ENCODE data around the gene PIK3AP1.
"Not testable (repeated sequence)": the region's sequence is repeated elsewhere in the genome, so short reads cannot be mapped to it uniquely, and the experiment has no call there.

Gene PIK3AP1

DNA sequence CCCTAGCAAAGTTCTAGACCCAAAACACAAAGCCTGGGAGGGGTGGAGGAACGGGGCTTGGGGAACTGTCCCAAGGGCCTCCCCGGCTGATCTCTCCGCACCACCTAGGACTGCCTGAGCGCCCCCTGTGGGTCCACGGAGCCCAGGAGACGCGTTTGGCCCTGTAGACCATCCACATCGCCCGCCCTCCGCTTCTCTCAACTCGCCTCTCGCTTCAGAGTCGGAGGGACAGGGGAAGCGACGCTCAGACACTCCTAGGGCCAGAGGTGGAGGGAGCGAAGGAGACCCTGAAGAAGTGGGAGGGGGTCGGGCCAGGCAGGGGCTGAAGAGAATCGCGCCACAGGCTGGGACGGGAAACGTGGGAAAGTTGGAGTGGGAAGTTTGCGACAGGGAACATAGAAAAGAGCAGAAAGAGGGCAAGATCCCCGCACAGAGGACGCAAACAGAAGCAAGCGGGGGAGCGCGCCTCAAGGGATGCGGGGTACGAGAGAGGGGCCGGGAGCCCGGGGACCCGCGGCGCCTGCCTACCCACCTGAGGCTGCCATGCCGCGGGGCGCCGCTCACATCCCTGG lies 378 bp downstream of the PIK3AP1 start:
- DNase-seq = no peak

DNA sequence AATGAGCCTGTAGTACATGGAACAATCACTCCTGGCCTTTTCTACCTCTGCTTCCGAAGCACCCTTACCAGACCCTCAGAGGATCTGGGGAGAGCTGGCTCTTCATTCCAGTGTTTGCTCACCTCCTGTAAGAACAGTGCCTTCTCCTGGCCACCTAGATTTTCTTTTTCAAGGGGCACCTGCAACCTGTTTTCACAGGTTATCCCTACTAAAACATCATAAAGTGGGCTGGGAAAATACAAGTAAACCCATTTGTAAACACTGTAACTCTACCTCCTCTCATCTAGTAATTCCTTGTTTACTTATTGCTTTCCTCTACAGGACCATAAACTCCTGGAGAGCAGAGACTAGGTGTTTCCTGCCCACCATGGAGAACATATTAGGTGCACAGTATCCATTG lies 1.1 kb downstream of the PIK3AP1 start:
- no peak for DNase-seq

DNA sequence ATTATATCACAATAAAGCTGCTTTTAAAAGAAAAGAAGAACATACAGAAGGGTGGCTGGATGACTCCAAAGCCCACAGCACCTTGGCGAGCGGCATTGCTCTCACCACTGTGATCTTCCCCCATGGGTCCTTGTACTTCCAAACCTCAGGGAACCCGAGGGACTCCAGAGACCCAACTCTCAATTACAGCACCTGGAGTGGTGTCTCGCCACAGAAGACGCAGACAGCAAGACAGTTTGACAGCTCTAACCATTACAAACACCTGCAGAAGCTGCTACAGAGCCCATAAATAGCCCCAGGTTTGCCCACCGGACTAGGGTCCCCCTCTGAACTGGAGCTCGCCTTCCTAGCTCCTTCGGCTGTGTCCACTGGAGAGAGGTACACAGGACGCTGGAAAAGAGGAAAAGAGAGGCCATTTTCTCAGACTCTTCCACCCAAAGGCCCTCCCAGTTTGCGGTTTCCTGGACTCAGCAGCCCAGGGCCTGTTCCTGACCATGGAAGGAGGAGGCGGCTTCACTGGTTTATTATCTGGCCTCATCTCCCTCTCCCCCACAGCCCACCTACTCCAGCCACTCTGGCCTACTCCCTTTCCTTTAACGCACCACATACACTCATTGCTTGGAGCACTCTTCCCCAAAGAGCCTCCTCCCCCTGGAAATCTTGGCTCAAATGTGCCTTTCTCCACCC lies 1.9 kb downstream of the PIK3AP1 start:
- DNase-seq = no peak

DNA sequence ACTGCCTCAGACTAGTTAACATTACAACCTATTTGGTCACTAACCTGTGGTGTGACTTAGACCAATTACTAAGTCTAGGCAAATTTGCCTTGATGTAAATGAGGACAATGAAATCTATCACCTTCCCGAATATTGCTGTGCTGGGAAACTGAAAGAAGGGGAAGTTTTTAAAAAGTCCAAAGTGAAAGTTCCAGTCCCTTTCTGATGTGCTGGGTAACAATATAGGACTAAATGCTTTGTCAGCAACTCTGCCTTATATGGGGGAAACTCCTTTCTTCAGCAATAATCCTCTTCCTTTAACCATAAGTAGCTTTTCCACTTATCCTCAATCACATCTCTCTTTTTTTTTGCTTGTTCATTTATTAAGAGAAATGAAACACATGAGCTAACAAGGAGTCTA lies 3.9 kb downstream of the PIK3AP1 start:
- DNase-seq = no peak

DNA sequence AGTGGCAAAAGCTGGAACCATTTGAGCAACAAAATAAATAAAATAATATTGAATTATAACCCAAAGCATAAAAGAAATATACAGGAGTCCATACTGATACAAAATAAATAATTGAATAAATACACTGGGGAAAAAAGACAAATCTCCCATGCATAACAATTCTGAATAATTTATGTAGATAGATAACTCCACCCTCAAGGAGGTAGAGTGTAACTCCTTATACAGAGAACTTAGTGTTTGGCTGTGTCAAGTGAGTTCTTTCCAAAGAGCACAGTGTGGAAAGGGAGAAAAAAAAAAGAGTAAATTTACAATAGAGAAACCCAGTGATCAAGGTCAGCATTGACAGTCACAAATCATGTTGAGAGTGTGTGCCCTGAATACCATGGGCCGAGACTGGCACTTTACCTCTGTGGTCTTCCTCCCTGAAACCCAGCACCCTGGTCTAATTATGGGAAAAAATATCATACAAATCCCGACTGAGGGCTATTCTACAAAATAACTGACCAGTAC lies 5.5 kb downstream of the PIK3AP1 start:
- DNase-seq = no peak

DNA sequence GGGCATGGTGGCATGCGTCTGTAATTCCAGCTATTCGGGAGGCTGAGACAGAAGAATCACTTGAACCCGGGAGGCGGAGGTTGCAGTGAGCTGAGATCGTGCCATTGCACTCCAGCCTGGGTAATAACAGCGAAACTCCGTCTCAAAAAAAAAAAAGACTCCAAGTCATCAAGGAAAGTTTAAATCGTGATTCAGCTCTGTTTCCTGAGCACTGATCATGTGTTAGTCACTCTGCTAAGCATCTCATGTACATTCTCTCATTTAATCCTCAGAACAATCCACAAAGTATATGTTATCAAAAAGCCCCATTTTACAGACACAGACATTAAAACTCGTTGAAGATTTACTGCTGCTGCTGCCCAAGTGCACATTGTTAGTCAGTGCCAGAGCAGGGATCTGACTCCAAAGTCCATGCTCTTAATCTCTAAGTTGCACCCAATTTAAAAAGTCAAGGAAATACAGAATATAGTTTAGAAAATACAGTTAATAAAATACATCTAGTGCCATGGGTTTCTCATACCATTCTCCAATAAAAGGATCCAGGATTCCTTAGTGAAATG lies 6.2 kb downstream of the PIK3AP1 start:
- no peak for DNase-seq

DNA sequence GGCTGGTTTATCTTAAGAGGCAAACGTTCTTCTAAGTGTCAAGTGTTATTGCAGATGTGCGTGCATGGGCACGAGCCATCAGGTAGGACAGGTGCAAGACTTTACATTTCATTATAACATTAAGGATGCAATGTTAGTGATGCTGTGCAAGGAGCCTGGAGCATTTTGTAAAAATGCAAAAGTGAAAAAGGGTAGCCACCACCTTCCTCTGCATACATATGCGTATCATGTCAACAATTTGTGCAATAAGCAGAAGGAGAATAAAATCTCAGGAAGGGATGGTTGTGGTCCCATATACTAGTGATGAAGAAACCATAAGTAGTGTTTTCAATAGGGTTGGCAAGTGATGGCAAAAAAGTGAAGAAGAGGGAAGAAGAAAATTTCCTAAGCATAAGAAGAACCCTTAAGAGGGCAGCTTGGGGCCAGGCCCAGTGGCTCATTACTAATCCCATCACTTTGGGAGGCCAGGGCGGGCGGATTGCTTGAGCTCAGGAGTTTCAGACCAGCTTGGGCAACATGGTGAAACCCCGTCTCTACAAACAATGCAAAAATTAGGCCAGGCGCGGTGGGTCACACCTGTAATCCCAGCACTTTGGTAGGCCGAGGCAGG lies 7.5 kb downstream of the PIK3AP1 start:
- DNase-seq = no peak

DNA sequence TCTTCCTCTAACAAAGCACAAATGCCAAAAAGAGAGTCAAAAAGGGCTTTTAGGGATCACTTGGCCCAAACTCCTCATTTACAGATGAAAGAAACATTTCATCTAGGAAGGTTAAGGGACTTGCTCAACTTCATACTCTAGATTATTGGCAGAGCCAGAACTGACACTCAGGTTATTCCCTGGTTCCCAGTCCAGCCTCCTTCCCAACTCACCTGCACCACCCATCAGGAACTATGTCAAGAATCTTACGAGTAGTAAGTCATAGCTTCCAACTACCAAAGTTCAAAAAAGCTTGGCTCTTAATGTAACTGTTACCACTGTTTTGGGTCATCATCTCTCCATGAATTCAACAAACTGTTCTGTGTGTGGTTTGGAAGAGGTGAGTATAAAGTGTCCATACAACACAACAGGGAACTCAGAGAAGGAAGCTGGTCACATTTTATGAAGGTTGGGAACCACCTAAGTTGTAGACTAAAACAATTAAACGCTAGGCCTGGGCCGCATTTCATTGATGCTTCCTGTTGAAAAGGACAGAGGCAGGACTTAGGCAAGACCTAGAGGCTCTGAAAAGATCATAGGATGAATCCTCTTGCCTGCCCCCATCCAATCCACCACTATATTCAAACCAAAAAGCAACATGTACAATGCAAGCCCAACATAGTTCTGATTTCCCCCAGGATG lies 9.1 kb downstream of the PIK3AP1 start:
- DNase-seq = no peak

DNA sequence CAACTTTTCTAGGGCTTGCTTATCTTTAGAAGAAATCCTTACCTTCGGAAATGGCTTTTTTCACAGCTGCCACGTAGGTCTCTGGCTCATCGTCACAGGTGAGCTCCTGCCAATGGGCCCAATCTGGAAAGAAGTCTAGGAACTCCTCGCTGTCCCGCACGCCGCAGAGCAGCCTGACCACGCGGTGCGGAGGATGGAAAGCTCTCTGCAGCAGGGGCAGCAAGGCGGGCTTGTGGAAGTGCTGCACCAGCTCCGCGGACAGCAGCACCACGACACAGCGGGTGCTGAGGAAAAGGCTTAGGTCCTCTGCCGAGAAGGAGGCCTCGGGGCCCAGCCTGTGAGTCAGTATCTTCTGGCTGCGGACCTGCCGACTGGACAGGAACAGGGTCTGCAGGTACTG lies 10.8 kb downstream of the PIK3AP1 start:
- DNase-seq = no peak

DNA sequence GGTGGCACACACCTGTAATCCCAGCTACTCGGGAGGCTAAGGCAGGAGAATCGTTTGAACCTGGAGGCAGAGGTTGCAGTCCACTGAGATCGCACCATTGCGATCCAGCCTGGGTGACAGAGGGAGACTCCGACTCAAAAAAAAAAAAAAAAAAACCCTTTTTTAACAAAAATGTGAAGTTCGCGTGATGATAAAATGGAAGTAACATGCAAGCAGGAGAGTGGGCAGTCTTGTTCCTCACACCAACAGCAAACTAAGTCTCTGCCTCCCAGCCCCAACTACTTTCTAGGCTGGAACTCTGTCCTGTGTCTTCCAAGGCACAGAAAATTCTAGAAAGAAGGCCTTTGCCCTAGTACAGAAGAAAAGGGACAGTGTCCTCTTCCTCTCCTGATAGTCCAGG lies 11.3 kb downstream of the PIK3AP1 start:
- no peak for DNase-seq

DNA sequence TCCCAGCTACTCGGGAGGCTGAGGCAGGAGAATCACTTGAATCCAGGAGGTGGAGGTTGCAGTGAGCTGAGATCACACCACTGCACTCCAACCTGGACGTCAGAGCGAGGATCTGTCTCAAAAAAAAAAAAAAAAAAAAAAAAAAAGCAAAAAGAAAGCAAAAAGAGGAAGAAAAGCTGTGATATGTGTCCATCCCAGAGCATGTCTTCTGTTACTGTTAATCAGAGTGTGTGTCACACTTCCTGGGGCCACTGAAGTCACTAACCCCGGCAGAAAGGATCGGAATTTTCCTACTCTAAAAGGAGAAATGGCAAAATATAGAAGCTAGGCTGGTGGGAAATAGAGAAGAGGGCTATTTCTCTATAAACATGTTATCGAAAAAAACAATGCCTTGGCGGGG lies 11.9 kb downstream of the PIK3AP1 start:
- no peak for DNase-seq

DNA sequence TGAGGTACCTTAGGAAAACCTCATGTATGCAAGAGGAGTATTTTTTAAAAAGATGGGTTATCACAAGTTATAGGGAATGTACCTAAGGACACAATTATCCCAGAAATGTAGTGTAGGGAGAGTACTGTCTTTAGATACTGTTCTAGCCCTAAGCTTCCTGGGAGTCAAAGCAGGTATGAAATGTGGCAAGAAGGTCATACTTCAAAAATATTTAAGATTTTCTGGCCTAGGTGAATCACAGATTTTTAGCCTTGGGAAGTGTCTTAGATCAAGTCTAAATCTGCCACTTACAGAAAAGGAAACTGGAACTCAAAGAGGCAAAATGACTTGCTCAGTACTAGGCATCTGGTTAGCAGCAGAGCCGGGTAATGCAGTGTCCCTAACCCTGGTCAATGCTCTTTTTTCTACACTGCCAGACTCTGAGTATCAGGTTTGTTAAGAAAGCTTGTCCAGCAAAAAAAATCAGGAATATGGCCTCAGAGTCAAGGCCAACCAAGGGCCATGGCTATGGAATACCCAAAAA lies 13.9 kb downstream of the PIK3AP1 start:
- DNase-seq = no peak

DNA sequence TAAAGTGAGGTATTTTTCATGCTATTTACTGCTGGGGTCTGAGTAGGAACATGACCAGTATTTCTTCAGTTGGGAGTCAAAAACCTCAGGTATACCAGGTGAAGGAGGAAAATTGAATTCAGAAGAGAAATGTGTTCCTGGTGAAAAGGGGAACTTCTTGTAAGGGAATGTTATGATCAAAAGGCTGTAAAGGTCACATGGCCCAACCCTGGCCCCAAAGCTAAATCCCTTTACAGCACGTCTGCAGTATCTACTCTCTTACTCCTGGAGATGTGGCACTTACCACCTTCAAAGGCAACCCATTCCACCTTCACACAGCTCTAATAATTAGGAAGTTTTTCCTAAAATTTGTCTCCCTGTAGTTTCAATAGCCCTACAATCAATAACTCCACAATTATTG lies 15.2 kb downstream of the PIK3AP1 start:
- no peak for DNase-seq

DNA sequence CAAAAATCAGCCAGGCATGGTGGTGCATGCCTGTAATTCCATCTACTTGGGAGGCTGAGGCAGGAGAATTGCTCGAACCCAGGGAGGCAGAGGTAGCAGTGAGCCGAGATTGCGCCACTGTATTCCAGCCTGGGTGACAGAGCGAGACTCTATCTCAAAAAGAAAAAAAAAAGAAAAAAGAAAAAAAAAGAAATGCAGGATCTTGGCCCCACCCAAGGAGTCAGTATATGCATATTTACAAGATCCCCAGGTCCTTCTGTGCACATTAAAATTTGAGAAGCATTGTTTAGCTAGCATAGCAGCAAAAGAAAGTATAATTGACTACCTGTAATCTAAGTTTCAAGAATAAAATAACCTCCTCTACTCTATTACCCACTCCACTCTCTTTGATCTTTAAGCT lies 15.8 kb downstream of the PIK3AP1 start:
- DNase-seq = no peak

DNA sequence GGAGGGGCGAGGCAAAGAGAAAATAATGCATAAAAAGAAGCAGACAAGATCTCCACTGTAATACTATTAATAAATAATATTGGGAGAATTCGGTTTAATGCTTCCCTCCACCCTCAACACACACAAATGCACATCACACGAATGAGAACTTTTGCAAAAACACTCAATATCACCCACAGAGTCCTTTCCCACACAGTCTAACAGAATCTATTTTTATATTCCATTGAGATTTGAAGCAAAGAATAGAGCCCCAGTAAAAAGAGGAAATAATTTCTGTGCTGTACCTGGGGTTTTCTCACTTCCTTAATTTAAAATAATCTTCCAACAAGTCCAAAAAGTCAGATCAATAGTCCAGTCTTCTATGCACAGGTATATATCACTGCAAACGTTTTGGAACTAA lies 17.0 kb downstream of the PIK3AP1 start:
- no peak for DNase-seq

DNA sequence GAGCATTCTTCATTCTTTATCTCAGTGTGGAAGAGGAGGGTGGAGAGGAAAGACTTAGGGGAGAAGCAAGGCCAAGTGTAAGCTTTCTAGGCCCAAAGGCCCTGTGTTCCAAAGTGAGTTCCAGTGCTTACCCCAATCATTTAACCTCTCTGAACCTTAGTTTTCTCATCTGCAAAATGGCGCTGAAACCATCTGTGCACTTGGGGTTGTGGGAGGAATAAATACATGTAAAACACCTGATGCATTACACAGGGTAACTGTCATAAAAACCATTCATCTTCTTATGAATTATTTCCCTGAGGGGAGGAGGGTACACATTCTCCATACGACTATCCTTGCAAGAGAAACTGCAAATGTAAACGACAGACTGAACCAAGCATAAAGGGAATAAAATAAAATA lies 19.0 kb downstream of the PIK3AP1 start:
- DNase-seq = no peak

DNA sequence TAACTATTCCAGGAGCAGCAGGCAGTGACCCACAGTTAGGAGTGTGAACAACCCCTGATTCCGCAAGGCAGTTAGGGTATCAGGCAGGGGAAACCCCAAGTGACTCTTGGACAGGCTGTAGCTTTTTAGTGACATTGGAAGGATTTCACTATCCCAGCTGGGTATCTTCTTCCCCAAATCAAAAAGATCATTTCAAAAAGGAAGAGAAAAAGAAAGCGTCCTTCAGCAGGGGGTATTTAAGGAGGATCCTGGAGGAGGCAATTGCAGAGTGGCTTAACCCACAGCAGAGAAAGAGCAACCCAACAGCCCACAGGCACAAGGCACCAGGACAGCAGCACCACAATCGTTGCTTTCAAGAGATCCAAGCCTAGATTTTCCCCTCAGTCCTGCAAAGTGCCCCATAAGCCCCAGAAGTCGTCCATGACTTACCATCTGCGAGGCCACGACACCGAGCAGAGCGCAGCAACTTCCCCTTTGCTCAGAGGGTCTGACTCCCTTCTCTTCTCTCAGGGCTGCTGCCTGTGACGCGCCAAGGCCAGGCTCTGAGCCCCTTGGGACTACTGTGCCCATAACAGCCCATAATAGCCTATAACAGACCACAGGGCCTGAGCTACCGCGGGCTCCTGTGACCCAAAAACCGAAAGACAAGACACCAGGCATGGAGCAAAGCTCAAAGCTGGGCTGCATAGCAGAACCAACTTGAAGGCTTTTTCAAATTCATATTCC lies 19.8 kb downstream of the PIK3AP1 start:
- DNase-seq = no peak

DNA sequence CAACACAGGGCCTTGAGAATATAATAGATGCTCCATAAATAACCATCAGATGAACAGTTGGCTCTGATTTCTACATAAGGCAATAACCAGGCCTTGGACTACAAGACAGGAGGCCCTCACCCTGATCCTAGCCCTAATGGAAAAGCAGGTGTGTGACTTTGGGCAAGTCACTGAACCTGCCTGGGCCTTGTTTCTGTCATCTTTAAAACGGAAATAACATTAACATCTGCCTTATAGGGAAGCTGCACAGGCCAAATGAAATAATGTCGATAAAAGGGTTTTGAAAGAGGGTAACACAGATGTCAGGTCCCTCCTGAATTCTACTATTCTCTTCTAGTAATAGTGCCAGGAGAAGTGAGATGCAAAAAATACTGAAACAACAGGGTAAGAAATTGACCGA lies 20.7 kb downstream of the PIK3AP1 start:
- DNase-seq = no peak

DNA sequence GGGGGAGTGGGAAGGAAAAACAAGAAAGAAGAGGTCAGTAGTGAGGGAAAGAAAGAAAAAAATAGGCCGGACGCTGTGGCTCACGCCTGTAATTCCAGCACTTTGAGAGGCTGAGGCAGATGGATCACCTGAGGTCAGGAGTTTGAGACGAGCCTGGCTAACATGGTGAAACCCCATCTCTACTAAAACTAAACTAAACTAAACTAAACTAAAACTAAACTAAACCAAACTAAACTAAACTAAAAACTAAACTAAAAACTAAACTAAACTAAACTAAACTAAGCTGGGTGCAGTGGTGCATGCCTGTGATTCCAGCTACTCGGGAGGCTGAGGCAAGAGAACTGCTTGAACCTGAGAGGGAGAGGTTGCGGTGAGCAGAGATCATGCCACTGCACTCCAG lies 22.0 kb downstream of the PIK3AP1 start:
- not testable (repeated sequence) for DNase-seq

DNA sequence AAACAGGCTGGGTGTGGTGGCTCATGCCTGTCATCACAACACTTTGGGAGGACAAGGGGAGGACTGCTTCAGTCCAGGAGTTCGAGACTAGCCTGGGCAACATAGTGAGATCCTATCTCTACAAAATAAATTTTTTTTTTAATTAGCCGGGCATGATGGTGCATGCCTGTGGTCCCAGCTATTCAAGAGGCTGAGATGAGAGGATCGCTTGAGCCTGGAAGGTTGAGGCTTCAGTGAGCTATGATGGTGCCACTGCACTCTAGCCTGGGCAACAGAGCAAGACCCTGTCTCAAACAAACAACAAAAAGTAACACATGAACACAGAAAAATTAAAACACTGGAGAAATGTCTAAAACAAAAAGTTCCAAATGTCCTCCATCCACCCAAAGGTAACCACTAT lies 22.9 kb downstream of the PIK3AP1 start:
- DNase-seq = no peak

DNA sequence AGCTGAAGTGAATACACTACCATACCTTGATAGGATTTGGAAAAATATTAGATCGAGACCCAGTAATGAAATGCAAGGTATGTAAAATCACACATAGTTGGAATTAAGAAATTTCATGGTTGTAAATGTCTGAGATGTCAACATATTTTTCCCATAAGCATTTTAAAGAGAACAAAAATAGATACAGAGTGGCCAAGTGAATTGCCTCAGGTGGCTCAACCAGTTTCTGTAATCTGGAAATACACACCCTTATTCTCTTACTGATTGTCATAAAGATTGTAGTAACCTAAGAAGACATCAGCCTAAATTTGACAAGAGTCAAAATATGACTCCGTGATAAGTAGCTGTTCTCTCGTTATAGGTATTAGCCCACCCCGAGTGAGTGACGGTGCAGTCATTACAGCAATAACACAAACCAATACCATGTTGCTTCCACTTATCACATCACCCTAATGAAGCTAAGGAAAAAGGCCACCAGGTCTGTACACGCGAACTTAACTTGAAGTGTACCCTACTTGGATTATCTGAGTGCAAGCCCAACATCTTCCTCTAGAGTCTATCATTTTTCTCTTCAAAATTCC lies 23.4 kb downstream of the PIK3AP1 start:
- no peak for DNase-seq

DNA sequence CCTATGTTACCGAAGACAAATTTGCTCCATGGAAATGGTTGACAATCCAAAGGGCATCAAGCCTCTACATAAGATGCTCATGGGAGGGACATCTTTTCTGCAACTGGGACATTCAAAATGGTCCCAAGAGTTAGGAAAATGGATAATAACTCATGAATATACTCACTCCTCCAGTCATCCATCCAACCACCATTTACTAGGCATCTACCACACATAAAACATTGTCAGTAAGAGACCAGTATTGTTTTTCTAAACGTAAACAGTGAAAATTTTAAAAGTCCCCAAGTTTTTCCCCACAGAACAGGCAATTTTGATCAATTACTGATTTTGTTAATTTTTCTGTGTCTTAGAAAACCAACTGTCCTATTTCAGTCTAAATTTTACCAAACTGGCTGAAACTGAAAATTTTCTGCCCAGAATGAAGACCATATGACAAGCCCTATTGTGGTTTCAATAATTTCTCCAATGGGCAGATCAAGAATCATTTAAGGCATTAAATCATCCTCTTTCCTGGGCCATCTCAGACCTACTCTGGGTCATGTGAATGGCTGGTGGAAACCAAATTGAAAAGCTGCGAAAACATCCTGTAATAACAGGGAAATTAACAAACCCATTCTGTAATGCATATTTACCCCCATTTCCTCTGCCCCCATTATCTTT lies 24.2 kb downstream of the PIK3AP1 start:
- DNase-seq = no peak
